Ishikawa (cell line): ENCODE results near the gene WDR11.
A peak's percentile ranks its signal among the peaks of the same experiment; 100 is the strongest.

ENCODE experiments used
- CEBPB ChIP-seq: IDR thresholded peaks from 2 replicates; pipeline ENCODE4 v1.6.1; 2012
- CREB1 ChIP-seq: IDR thresholded peaks from 2 replicates; pipeline ENCODE4 v1.6.1; 2012; ENCODE audit warnings: low read depth
- EGR1 ChIP-seq: IDR thresholded peaks from 2 replicates; pipeline ENCODE4 v1.6.1; 2012
- FOXM1 ChIP-seq: IDR thresholded peaks from 2 replicates; pipeline ENCODE4 v1.6.1; 2012; ENCODE audit warnings: low read depth, borderline replicate concordance
- MAX ChIP-seq: IDR thresholded peaks from 2 replicates; pipeline ENCODE4 v1.6.1; 2012
- RAD21 ChIP-seq: IDR thresholded peaks from 2 replicates; pipeline ENCODE4 v1.6.1; 2012; ENCODE audit warnings: low read depth
- TAF1 ChIP-seq: IDR thresholded peaks from 2 replicates; pipeline ENCODE4 v1.6.1; 2012; ENCODE audit warnings: low read depth, mild to moderate bottlenecking
- TEAD4 ChIP-seq: IDR thresholded peaks from 2 replicates; pipeline ENCODE4 v1.6.1; 2012
- TF ChIP-seq, protein P1 (sequence below): IDR thresholded peaks from 2 replicates; pipeline ENCODE4 v1.6.1; 2012; ENCODE audit warnings: low read depth, mild to moderate bottlenecking
- TF ChIP-seq, protein P2 (sequence below): IDR thresholded peaks from 2 replicates; pipeline ENCODE4 v1.6.1; 2012

GRCh38 chr10:120824881-120825309 is 26.3 kb upstream of the WDR11 start:
- TF ChIP-seq, protein P1, sequence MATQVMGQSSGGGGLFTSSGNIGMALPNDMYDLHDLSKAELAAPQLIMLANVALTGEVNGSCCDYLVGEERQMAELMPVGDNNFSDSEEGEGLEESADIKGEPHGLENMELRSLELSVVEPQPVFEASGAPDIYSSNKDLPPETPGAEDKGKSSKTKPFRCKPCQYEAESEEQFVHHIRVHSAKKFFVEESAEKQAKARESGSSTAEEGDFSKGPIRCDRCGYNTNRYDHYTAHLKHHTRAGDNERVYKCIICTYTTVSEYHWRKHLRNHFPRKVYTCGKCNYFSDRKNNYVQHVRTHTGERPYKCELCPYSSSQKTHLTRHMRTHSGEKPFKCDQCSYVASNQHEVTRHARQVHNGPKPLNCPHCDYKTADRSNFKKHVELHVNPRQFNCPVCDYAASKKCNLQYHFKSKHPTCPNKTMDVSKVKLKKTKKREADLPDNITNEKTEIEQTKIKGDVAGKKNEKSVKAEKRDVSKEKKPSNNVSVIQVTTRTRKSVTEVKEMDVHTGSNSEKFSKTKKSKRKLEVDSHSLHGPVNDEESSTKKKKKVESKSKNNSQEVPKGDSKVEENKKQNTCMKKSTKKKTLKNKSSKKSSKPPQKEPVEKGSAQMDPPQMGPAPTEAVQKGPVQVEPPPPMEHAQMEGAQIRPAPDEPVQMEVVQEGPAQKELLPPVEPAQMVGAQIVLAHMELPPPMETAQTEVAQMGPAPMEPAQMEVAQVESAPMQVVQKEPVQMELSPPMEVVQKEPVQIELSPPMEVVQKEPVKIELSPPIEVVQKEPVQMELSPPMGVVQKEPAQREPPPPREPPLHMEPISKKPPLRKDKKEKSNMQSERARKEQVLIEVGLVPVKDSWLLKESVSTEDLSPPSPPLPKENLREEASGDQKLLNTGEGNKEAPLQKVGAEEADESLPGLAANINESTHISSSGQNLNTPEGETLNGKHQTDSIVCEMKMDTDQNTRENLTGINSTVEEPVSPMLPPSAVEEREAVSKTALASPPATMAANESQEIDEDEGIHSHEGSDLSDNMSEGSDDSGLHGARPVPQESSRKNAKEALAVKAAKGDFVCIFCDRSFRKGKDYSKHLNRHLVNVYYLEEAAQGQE: no peak
- TF ChIP-seq CREB1 (no peak), EGR1 (no peak), FOXM1 (no peak), TEAD4 (no peak), CEBPB (no peak), RAD21 (peak; percentile 52), TAF1 (no peak), MAX (no peak)
- TF ChIP-seq, protein P2, sequence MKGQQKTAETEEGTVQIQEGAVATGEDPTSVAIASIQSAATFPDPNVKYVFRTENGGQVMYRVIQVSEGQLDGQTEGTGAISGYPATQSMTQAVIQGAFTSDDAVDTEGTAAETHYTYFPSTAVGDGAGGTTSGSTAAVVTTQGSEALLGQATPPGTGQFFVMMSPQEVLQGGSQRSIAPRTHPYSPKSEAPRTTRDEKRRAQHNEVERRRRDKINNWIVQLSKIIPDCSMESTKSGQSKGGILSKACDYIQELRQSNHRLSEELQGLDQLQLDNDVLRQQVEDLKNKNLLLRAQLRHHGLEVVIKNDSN: no peak
